GM12878 (cell line): ENCODE results near the gene HSF2BP.

Source experiments
- CBX5 ChIP-seq: sonication (generic); IDR thresholded peaks from 2 replicates; pipeline ENCODE4 v1.6.1; 2016; ENCODE audit warnings: low read depth, moderate library complexity, mild to moderate bottlenecking, inconsistent platforms
- CEBPB ChIP-seq, 2 experiments: fragments of 150-350 bp in 1 of 2; IDR thresholded peaks; 2 replicates each; pipeline ENCODE4 v1.6.1; 2012 to 2014; ENCODE audit warnings: low read depth in 2 of 2, low read length in 2 of 2, borderline replicate concordance in 1 of 2, inconsistent platforms in 1 of 2
- CTCF ChIP-seq, 3 experiments: IDR thresholded peaks in 2 of 3; conservative IDR thresholded peaks in 1 of 3; 2 replicates each; pipeline ENCODE4 v1.5.1; 2011; ENCODE audit warnings: low read depth in 3 of 3, low read length in 3 of 3, mild to moderate bottlenecking in 3 of 3, control low read depth in 2 of 3, moderate library complexity in 2 of 3, inconsistent platforms in 1 of 3, mixed read lengths in 1 of 3; ENCODE audit not compliant: control insufficient read depth in 2 of 3, insufficient read depth in 1 of 3; ENCODE audit errors: extremely low read depth in 1 of 3
- ESRRA ChIP-seq: IDR thresholded peaks from 2 replicates; pipeline ENCODE4 v1.6.1; 2012; ENCODE audit warnings: mild to moderate bottlenecking, low read length, improper control_type of control experiment
- FOXM1 ChIP-seq: IDR thresholded peaks from 2 replicates; pipeline ENCODE4 v1.6.1; 2012; ENCODE audit warnings: low read depth, mild to moderate bottlenecking, inconsistent platforms, low read length, moderate library complexity
- POLR2A ChIP-seq: IDR thresholded peaks from 2 replicates; pipeline ENCODE4 v1.6.1; 2011; ENCODE audit warnings: low read depth, mild to moderate bottlenecking, low read length
- RFX5 ChIP-seq: IDR thresholded peaks from 2 replicates; pipeline ENCODE4 v1.6.1; 2011; ENCODE audit warnings: low read depth, low read length, improper control_type of control experiment
- ZNF207 ChIP-seq: fragments of 450-650 bp; IDR thresholded peaks from 2 replicates; pipeline ENCODE4 v1.6.1; 2014; ENCODE audit warnings: antibody characterized with exemption, mild to moderate bottlenecking, borderline replicate concordance

DNA sequence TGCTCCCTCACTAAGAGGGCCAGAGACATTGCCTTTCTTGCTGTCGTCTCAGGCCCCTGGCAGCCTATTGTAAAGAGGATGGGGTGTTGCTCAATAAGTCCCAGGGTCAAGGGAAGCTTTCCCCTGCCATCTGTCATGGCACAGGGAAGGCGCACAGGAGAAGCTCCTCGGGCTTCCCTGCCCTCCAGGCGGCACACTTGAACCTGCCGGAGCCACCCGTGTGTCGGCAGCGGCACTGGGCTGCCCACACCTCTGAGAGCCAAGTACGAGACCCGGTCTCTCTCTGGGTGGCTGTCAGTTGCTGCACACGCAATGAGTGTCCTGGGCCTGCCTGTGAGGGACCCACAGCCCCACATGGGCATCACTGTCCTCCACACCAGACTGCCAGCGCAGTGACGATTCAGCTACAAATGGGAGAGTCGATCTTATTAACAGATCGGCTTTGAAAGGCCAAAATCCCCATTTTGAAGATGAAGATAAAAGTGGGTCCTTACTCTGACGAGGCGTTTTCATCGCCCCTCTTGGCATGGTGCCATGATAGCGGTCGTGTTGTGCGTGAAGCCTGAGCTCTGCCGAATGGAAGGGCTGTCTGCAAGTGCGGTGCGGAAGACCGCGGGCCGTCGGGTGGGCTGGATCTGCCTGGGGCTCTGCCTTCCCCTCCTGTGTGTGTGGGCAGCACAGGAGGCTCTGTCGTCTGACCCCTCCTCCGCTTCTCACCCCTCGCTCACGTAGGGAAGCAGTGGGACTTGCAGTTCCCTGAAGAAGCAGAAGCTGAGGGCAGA, 30.5 kb upstream of the HSF2BP start:
- no peak for TF ChIP-seq CBX5
- peak; percentile 47 for TF ChIP-seq POLR2A
- no peak for TF ChIP-seq ZNF207
- TF ChIP-seq CTCF (IDR thresholded peaks at IDR 0.05 in 2 of 3, conservative IDR thresholded peaks at IDR 0.05 in 1 of 3; ENCODE audit: control insufficient read depth in 2 of 3, extremely low read depth in 1 of 3, insufficient read depth in 1 of 3, low read depth in 3 of 3, low read length in 3 of 3), result no peak
- TF ChIP-seq ESRRA, result no peak
- no peak for TF ChIP-seq FOXM1
- TF ChIP-seq CEBPB (IDR thresholded peaks at IDR 0.05; ENCODE audit: borderline replicate concordance in 1 of 2, low read depth in 2 of 2, low read length in 2 of 2), result no peak
- no peak for TF ChIP-seq RFX5
